ENCODE results near the gene HAUS6.
"Not testable (repeated sequence)": the region's sequence is repeated elsewhere in the genome, so short reads cannot be mapped to it uniquely, and the experiment has no call there.

Gene HAUS6

DNA sequence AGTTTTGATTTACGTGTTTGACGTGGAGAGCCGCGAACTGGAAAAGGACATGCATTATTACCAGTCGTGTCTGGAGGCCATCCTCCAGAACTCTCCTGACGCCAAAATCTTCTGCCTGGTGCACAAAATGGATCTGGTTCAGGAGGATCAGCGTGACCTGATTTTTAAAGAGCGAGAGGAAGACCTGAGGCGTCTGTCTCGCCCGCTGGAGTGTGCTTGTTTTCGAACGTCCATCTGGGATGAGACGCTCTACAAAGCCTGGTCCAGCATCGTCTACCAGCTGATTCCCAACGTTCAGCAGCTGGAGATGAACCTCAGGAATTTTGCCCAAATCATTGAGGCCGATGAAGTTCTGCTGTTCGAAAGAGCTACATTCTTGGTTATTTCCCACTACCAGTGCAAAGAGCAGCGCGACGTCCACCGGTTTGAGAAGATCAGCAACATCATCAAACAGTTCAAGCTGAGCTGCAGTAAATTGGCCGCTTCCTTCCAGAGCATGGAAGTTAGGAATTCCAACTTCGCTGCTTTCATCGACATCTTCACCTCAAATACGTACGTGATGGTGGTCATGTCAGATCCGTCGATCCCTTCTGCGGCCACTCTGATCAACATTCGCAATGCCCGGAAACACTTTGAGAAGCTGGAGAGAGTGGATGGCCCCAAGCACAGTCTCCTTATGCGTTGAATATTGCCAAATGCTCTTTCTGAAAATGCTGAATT, 52.6 kb downstream of the HAUS6 start:
- Histone ChIP-seq H3K27ac (peak overlapping the region; percentile 63 to 100 (median 94)), H3K4me3 (peak overlapping the region; percentile 53 to 93 (median 75))

DNA sequence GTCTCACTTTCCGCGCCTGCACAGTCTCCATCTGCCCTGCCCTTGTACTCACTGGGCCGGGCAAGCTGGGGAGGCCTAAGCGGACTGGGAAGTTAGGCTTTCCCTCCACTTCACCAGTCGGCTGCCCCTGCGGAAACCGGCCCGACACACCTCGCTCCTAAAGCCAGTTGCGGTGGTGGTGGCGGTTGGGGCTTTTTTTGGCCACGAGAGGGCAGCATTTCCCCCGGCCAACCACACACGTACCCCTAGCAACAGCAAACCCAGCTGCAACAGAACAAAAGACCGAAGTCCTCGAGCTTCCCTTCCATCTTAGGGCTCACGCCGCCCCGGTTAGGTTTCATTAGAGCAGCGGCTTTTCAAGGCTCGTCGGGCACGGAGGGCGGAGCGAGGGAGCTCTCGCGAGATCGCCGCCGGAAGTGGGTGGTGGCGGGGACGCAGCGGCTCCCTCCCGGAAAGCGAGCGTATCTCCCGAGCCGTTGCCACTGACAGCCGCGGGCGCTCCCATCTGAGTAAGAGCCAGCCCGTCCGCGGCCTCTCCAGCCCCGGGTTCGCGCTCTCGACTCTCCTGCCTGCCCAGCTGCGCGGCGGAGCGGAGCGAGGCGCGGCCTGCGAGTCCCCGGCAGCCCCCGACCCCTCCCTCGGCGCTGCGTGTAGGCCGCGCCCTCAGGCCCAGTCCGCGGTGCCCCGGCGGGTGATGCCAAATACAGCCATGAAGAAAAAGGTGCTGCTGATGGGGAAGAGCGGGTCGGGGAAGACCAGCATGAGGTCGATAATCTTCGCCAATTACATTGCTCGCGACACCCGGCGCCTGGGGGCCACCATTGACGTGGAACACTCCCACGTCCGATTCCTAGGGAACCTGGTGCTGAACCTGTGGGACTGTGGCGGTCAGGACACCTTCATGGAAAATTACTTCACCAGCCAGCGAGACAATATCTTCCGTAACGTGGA, 53.5 kb downstream of the HAUS6 start, which contains the start of gene RRAGA:
TSS of gene RRAGA (plus strand) at position 462 of the 951 bp plus-strand sequence. CDS start at position 695, 233 bp downstream.
- H3K27ac ChIP-seq: peak within 1 kb of the TSS; percentile 63 to 100 (median 94)
- H3K4me3 ChIP-seq: peak within 1 kb of the TSS; percentile 53 to 93 (median 75)

DNA sequence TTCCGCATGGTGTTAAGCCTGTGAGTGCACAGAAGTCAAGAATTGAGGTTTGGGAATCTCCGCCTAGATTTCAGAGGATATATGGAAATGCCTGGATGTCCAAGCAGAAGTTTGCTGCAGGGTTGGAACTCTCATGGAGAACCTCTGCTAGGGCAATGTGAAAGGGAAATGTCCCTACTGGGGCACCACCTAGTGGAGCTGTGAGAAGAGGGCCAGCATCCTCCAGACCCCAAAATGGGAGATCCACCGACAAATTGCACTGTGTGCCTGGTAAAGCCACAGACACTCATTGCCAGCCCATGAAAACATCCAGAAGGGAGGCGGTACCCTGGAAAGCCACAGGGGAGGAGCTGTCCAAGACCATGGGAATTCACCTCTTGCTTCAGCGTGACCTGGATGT, 66.1 kb downstream of the HAUS6 start:
- Histone ChIP-seq H3K4me3 (no peak overlapping the region), H3K27ac (no peak overlapping the region)

DNA sequence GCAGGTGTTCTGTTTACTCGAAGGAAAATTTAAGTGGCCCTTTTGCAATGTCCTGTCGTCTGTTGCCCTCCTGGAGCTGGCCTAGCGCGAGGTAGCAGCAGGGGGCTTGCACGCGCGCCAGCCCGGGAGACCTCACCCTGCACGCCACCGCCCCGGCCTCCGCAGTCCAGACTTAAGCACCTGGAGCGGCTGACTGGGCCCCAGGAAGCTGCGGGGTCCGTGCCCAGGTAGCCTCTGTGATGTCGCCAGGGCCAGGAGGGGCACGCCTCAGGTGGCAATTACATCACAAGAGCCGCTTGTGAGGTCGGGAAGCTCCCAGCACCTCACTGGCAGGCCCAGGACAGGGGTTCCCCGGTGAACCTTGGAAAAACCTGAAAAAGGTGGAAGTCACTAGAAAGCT, 69.7 kb downstream of the HAUS6 start, which contains the start of gene SAXO1:
TSS of gene SAXO1 (minus strand) at position 195 of the 400 bp plus-strand sequence. CDS start 301 bp downstream, outside the sequence.
- Histone ChIP-seq H3K4me3 (no peak within 1 kb of the TSS), H3K27ac (no peak within 1 kb of the TSS)

GRCh38 chr9:19032406-19032805, 70.3 kb downstream of the HAUS6 start:
- Histone ChIP-seq H3K4me3 (no peak overlapping the region), H3K27ac (no peak overlapping the region)

DNA sequence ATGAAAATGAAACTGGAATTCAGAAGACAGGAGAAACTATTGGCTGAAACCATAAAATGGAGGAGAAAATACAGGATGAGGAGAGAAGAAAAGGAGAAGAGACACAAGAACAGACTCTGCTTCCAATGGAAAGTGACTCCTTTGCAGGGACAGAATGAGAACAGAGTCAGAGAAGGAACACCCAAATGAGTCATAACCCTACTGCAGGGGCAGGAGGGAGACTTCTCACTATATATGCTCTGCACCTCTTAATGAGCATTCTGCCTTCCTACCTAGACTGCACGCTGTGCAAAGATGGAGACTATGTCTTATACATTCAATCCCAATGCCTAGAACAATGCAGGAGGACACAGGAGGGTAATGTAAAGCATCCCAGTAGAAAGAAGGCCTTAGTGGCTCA, 71.8 kb downstream of the HAUS6 start:
- Histone ChIP-seq H3K27ac (no peak overlapping the region), H3K4me3 (no peak overlapping the region)

GRCh38 chr9:19028835-19029451, 73.8 kb downstream of the HAUS6 start:
- Histone ChIP-seq H3K27ac (peak overlapping the region in 1 of 21 experiments; percentile 18), H3K4me3 (no peak overlapping the region)

GRCh38 chr9:19027825-19028224, 74.9 kb downstream of the HAUS6 start:
- H3K4me3 ChIP-seq: no peak overlapping the region
- H3K27ac ChIP-seq: no peak overlapping the region

DNA sequence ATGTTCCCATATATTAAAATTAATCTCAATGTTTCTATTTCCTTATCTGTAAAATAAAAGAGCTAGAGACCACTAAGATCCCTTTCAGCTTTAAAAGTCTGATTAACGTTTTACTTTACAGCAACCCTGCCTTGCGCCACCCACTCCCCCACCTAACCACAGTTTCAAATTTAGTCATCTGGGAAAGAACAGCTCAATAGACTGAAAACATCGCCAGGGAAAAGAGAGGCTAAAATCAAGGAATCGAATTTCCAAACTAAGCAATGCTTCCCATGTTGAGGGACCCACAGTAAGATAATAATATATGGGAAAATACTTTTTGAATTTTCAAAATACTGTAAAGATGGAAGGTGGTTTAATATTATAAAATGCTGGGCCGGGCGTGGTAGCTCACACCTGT, 76.3 kb downstream of the HAUS6 start:
- Histone ChIP-seq H3K27ac (no peak overlapping the region), H3K4me3 (no peak overlapping the region)

DNA sequence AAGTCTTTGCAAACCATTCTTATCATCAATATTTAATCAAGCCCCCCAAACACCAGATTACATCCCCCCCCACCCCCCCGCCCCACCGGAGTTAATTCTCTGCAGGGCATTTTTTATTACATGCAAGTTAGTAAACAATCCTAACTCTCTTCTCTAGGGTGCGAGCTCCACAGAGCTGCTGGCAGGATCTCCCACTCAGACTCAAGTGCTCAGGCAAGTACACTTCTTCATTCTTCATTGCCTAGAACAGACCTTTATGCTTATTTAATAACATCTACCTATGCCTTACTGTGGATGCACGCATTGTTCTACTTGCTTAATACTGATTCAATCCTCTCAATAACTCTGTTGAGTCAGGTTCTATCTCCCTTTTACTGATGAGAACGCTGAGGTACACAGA, 79.6 kb downstream of the HAUS6 start:
- Histone ChIP-seq H3K4me3 (no peak overlapping the region), H3K27ac (no peak overlapping the region)

- H3K4me3 ChIP-seq: no peak overlapping the region
- H3K27ac ChIP-seq: no peak overlapping the region
These were observed 80.5 kb downstream of the HAUS6 start for GRCh38 chr9:19022206-19022605.

DNA sequence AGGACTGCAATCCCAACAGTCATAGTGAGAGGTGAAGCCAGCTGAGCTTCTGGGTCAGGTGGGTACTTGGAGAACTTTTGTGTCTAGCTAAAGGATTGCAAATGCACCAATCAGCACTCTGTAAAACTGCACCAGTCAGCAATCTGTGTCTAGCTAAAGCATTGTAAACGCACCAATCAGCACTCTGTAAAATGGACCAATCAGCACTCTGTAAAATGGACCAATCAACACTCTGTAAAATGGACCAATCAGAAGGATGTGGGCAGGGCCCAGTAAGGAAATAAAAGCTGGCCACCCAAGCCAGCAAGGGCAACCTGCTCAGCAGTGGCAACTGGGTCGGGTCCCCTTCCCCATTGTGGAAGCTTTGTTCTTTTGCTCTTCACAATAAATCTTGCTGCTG, 81.1 kb downstream of the HAUS6 start:
- not testable (repeated sequence) for H3K27ac ChIP-seq, H3K4me3 ChIP-seq

- no peak overlapping the region for H3K27ac ChIP-seq
- no peak overlapping the region for H3K4me3 ChIP-seq
These were observed 81.7 kb downstream of the HAUS6 start for GRCh38 chr9:19020886-19021455.

- Histone ChIP-seq H3K27ac (no peak overlapping the region), H3K4me3 (no peak overlapping the region)
These were observed 84.5 kb downstream of the HAUS6 start for GRCh38 chr9:19018201-19018600.

DNA sequence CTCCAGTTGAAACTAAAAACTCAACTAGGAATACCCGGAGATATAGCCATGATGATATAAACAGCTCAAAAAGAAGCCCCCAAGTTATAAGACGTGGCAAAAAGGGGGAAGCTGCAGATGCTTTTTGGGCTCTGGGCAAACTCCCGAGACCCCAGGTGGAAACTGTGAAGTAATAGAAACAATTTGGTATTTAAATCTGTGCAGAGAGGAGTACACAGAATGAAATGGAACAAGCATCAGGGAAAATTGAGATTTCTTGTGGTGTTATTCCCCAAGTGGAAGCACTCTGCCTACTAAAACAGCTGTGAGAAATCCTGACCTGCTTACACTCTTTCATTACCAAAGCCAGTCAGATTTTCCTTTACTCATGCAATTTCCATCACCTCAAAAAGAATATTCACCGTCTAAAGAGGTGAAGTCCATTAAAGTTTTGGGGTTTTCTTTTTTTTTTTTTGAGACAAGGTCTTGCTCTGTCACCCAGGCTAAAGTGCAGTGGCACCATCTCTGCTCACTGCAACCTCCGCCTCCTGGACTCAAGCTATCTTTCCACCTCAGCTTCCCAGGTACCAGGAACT, 93.2 kb downstream of the HAUS6 start:
- Histone ChIP-seq H3K4me3 (no peak overlapping the region), H3K27ac (no peak overlapping the region)

Data from skin epidermis (tissue), 12 donors.